K562 (cell line): ENCODE data around the gene GTF2A1L. TPM values are rescaled to one million over a fixed set of nuclear protein-coding genes. Genes with fewer than 3 reads are reported as not detected.

Experiments used
- ARHGAP35 ChIP-seq: fragments of 450-650 bp; IDR thresholded peaks from 2 replicates; pipeline ENCODE4 v1.6.1; 2018; ENCODE audit not compliant: partially characterized antibody
- BCLAF1 ChIP-seq, 2 experiments: fragments of 450-650 bp in 1 of 2; IDR thresholded peaks; 2 replicates each; pipeline ENCODE4 v1.6.1; 2011 to 2017; ENCODE audit warnings: low read depth in 2 of 2, antibody characterized with exemption in 1 of 2, borderline replicate concordance in 1 of 2, low read length in 1 of 2, mild to moderate bottlenecking in 1 of 2, mixed read lengths in 1 of 2; ENCODE audit not compliant: control insufficient read depth in 1 of 2
- CTBP1 ChIP-seq: fragments of 450-650 bp; IDR thresholded peaks from 2 replicates; pipeline ENCODE4 v1.6.1; 2016; ENCODE audit warnings: borderline replicate concordance
- HMG20B ChIP-seq: fragments of 250-450 bp; sonication (Bioruptor Pico); IDR thresholded peaks from 2 replicates; pipeline ENCODE4 v1.5.0; 2021; ENCODE audit warnings: mild to moderate bottlenecking
- HNRNPUL1 ChIP-seq: fragments of 200-400 bp; formaldehyde crosslinking; IDR thresholded peaks from 2 replicates; pipeline ENCODE4 v1.6.1; 2017; ENCODE audit warnings: low read length
- SIN3A ChIP-seq, 2 experiments: fragments of 150-350 bp in 1 of 2; IDR thresholded peaks; 2 replicates each; pipeline ENCODE4 v1.6.1; 2011 to 2016; ENCODE audit warnings: borderline replicate concordance in 2 of 2, low read depth in 2 of 2, low read length in 2 of 2, mild to moderate bottlenecking in 2 of 2, moderate library complexity in 2 of 2; ENCODE audit not compliant: control insufficient read depth in 1 of 2
- SNRNP70 ChIP-seq: fragments of 200-400 bp; formaldehyde crosslinking; optimal IDR thresholded peaks from 2 replicates; pipeline ENCODE3; 2017; ENCODE audit warnings: low read depth, low read length
- SPI1 ChIP-seq: IDR thresholded peaks from 2 replicates; pipeline ENCODE4 v1.6.1; 2011; ENCODE audit warnings: low read depth, low read length, control low read depth, borderline replicate concordance
- XRCC4 ChIP-seq: IDR thresholded peaks from one replicate; pipeline ENCODE4 v1.6.1; 2011; ENCODE audit not compliant: insufficient read depth, insufficient read length; ENCODE audit errors: extremely low read depth
- polyA plus RNA-seq, 8 experiments: library from polyadenylated mRNA; depleted of rRNA in 4 of 8; stranded (reverse) in 5 of 8; unstranded in 3 of 8; fragments of >200 nt; fragmentation: Nextera tagmentation in 2 of 8; fragmentation: Illumina TruSeq in 1 of 8; extraction: Ambion mirVana in 2 of 8; extraction: Trizol in 1 of 8; gene quantifications; 2 replicates each; pipeline versions ENCODE4 v1.2.1 to v1.2.3, GENCODE V29; 2011 to 2014; ENCODE audit warnings: inconsistent platforms in 1 of 8, missing spikeins in 1 of 8
- total RNA-seq, 7 experiments: library from RNA; depleted of rRNA in 6 of 7; stranded (reverse); fragments of >200 nt in 6 of 7; fragmentation: Illumina TruSeq in 2 of 7; extraction: Trizol in 2 of 7; gene quantifications; 2 replicates each; pipeline versions ENCODE4 v1.2.1 to v1.2.3, GENCODE V29; 2011 to 2021; ENCODE audit warnings: low replicate concordance in 1 of 7
- TF ChIP-seq, protein P1 (sequence below), 2 experiments: fragments of 450-650 bp; IDR thresholded peaks; 2 replicates each; pipeline ENCODE4 v1.6.1; 2016; ENCODE audit warnings: mild to moderate bottlenecking in 2 of 2, borderline replicate concordance in 1 of 2, low read depth in 1 of 2, moderate library complexity in 1 of 2

GTF2A1L gene
- total and polyA plus RNA-seq, 9 of the 15 experiments (the other 6 are each of a cell fraction or from before 2014, with no cell fraction given), result 0.05 to 0.35 (median 0.12) TPM; not detected in 5

- TF ChIP-seq, protein P1, sequence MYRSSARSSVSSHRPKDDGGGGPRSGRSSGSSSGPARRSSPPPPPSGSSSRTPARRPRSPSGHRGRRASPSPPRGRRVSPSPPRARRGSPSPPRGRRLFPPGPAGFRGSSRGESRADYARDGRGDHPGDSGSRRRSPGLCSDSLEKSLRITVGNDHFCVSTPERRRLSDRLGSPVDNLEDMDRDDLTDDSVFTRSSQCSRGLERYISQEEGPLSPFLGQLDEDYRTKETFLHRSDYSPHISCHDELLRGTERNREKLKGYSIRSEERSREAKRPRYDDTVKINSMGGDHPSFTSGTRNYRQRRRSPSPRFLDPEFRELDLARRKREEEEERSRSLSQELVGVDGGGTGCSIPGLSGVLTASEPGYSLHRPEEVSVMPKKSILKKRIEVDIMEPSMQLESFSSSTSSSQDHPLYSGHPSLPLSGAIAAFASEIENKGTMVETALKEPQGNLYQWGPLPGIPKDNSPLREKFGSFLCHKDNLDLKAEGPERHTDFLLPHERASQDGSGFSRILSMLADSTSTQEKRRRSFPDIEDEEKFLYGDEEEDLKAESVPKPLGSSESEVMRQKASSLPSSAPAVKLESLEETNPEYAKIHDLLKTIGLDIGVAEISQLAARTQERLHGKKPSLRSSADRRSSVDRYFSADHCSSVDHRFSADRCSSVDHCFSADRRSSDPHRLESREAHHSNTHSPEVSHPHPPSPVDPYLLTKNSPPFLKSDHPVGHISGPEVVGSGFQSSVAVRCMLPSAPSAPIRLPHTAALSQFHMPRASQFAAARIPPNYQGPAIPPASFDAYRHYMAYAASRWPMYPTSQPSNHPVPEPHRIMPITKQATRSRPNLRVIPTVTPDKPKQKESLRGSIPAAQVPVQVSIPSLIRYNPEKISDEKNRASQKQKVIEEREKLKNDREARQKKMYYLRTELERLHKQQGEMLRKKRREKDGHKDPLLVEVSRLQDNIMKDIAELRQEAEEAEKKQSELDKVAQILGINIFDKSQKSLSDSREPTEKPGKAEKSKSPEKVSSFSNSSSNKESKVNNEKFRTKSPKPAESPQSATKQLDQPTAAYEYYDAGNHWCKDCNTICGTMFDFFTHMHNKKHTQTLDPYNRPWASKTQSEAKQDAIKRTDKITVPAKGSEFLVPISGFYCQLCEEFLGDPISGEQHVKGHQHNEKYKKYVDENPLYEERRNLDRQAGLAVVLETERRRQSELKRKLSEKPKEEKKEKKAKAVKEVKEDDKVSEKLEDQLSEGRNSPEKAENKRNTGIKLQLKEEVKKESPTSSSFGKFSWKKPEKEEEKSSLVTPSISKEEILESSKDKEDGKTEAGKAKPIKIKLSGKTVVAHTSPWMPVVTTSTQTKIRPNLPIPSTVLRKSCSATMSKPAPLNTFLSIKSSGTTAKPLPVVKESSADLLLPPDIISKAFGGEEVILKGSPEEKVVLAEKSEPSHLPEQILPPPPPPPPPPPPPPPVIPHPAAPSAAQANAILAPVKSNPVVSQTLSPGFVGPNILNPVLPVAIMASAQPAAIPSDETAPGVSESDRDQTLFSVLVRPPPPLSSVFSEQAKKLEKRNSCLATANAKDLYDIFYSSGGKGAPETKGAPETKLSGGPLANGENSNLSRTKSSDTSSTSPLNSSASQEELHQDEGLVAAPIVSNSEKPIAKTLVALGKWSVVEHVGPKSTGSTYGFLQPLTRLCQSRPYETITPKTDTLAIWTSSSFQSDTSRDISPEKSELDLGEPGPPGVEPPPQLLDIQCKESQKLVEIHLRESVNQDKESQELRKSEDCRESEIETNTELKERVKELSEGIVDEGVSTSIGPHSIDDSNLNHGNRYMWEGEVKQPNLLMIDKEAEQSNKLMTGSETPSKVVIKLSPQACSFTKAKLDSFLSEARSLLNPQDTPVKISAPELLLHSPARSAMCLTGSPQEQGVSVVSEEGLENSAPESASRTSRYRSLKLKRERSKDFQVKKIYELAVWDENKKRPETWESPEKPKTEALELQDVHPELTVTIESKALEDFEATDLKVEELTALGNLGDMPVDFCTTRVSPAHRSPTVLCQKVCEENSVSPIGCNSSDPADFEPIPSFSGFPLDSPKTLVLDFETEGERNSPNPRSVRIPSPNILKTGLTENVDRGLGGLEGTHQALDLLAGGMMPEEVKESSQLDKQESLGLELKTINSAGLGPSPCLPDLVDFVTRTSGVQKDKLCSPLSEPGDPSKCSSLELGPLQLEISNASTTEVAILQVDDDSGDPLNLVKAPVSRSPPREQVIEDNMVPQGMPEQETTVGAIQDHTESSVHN (IDR thresholded peaks at IDR 0.05; ENCODE audit: borderline replicate concordance in 1 of 2, low read depth in 1 of 2), result peak in 1 of 2 experiments; percentile 27; a peak in 1 of 4 replicates
- TF ChIP-seq HMG20B (CRISPR knock-in tag) (no peak), XRCC4 (no peak), HNRNPUL1 (no peak), CTBP1 (no peak), SNRNP70 (no peak), ARHGAP35 (no peak), BCLAF1 (IDR thresholded peaks at IDR 0.05; ENCODE audit: borderline replicate concordance in 1 of 2, control insufficient read depth in 1 of 2, low read depth in 2 of 2, low read length in 1 of 2) (no peak), SPI1 (peak; percentile 71), SIN3A (IDR thresholded peaks at IDR 0.05; ENCODE audit: borderline replicate concordance in 2 of 2, control insufficient read depth in 1 of 2, low read depth in 2 of 2, low read length in 2 of 2) (no peak)
Measured at GRCh38 chr2:48605482-48606175, 12.0 kb upstream of the GTF2A1L start (continued).
